HG03457 (cell line): Measurements from ENCODE around the gene ZNF341.

Experiments
- ATAC-seq: cut with Tn5 transposase; IDR thresholded peaks from one replicate; pipeline ENCODE4 v1.9.1; 2021; ENCODE audit warnings: moderate number of reproducible peaks; ENCODE audit not compliant: unreplicated experiment

Gene ZNF341

GRCh38 chr20:33839591-33839990 is 107.8 kb downstream of the ZNF341 start:
- ATAC-seq: no peak

- no peak for ATAC-seq
These were observed 108.4 kb downstream of the ZNF341 start for GRCh38 chr20:33840160-33840559.

DNA sequence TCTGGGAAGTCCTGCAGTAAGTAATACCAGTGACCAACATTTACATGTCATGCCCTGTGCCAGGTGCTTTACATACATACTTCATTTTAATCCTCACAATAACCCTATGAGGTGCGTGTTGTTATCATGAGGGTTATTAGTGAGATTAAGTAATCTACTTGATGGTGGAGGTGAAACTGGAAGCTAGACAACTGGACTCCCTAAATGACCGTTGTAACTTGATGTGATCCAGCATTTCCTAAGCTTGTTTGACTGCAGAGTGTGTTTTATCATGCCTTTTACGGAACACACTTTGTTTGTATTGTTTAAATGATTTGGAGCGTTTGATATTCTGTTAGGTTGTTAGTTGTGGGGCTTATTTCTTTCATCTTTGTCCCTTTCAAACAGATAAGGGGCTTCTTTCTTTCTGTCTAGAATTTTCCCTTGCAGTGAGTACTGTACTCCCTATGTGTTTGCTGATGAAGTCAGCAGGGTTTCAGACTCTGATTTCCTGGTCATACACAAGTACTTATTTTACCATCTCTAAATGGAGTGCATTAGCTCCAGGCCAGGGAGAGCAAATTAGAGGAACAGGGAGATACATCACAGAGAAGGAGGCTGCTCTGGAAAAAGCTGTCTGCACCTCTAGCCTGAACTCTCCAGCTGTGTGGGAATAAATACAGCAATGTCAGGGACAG is 109.1 kb downstream of the ZNF341 start:
- no peak for ATAC-seq

DNA sequence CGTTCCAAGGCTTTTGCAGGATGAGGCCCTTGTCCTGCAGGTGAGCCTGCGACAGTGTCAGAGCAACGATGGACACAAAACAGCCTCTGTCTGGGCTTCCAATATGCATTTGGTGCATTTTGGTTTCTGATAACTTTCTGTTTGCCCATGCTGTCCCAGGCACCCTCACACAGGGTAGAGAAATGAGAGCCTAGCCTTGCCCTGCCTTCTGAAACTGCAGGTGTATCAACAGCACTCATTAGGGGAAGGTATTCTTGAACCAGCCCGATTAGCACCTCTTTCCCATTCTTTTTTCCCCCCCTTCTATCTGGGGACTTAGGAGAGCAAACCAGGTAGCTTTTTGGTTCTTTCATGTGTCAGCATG is 109.6 kb downstream of the ZNF341 start:
- ATAC-seq: no peak
